CD4-positive, alpha-beta T cell treated with Interleukin-2 at 100 ng/mL for 4 hours (primary cell): ENCODE results near the gene TSPAN14.
"Not testable (repeated sequence)": the region's sequence is repeated elsewhere in the genome, so short reads cannot be mapped to it uniquely, and the experiment has no call there.

ENCODE experiments used
- DNase-seq: peaks from one replicate; pipeline ENCODE4 v3.0.0-alpha.2; 2020; ENCODE audit warnings: low spot score

Gene TSPAN14

GRCh38 chr10:80526218-80526617 is 72.1 kb downstream of the TSPAN14 start:
- peak; percentile 34 for DNase-seq

DNA sequence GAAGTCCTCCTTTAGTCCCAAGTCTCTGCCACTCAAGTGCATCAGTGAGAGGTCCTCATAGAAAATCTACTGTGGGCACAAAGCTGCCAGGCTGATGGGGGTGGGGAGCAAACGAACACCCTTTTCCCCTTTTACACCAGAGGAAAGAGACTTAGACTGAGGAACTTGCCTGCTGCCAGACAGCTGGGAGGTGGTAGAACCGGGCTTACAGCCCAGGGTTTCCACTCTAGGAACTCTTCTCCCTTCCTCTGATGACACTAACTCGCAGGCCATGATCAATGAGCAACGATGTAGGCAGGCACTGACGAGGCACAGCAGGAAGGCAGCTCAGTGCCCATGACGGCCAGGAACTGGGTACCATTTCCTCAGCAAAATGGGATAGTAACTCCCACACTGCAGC is 72.6 kb downstream of the TSPAN14 start:
- DNase-seq, result no peak

DNA sequence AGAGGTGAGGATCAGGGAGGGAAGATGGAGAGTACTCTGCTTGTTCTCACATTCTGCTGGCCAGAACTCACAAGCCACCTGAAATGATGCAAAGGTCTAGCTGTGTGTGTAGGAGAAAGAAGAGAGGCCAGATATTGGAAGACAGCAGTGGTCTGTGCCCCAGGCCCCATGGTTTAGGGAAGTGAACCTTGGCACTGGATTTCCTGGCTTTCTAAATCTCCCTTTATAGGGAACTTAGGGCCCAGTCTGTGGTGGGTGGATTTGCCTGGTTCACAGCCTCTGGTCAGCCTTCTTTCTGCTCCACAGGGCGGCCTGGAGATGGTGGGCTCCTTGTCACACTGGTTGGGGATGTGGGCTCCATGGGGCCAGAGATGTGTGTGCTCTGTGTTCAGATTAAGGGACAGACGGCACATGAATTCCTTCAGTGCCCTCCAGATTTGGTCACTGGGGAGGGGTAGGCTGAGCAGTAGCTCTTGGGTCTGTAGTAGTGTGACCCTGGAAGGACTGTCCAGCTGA is 74.1 kb downstream of the TSPAN14 start:
- no peak for DNase-seq

GRCh38 chr10:80528901-80529300 is 74.8 kb downstream of the TSPAN14 start:
- no peak for DNase-seq

DNA sequence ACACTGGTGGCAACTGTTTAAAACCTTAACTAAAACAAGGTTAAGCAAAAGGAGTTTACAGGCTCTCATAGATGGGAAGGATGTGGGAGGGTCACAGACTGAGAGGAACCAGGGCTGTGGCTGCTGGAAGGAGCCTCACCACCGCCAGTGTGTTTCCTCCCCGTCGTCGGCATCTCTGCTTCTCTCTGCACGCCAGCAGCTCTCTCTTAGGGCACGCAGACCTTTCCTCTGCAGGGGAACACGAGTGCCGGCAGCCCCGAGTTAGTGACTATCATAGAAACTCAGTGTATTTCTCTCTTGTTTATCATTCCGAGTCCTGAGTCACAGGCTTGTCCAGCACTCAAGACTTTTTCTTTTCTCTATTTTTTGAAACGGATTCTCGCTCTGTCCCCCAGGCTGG is 75.5 kb downstream of the TSPAN14 start:
- peak; percentile 40 for DNase-seq

GRCh38 chr10:80530251-80530650 is 76.1 kb downstream of the TSPAN14 start:
- DNase-seq, result peak; percentile 48

DNA sequence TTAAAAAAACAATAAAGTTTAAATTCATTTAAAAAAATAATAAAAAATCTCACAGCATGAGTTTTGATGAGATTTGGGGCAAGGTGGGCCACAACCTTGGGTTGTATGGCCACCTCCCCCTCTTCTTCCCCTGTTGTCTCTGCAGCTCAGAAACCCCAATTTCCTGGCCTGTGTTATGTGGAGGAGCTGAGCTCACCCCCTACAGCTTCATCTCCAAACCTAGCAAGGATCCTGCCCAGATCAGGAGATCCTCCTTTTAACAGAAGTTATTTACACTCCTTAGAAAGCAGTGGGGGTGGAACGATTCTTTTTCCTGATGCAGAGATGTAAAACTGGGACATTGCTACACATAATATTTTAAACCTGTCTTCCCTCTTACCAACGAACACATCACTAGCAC is 76.7 kb downstream of the TSPAN14 start:
- no peak for DNase-seq

GRCh38 chr10:80532571-80532970 is 78.5 kb downstream of the TSPAN14 start:
- no peak for DNase-seq

- not testable (repeated sequence) for DNase-seq
Measured at GRCh38 chr10:80534059-80534458, 79.9 kb downstream of the TSPAN14 start.

GRCh38 chr10:80534646-80535045 is 80.5 kb downstream of the TSPAN14 start:
- DNase-seq, result not testable (repeated sequence)

- peak; percentile 76 for DNase-seq
Measured at GRCh38 chr10:80535671-80536360, 81.7 kb downstream of the TSPAN14 start.

GRCh38 chr10:80536361-80536835 is 82.3 kb downstream of the TSPAN14 start:
- no peak for DNase-seq

- no peak for DNase-seq
Measured at GRCh38 chr10:80537086-80537735, 83.1 kb downstream of the TSPAN14 start.

DNA sequence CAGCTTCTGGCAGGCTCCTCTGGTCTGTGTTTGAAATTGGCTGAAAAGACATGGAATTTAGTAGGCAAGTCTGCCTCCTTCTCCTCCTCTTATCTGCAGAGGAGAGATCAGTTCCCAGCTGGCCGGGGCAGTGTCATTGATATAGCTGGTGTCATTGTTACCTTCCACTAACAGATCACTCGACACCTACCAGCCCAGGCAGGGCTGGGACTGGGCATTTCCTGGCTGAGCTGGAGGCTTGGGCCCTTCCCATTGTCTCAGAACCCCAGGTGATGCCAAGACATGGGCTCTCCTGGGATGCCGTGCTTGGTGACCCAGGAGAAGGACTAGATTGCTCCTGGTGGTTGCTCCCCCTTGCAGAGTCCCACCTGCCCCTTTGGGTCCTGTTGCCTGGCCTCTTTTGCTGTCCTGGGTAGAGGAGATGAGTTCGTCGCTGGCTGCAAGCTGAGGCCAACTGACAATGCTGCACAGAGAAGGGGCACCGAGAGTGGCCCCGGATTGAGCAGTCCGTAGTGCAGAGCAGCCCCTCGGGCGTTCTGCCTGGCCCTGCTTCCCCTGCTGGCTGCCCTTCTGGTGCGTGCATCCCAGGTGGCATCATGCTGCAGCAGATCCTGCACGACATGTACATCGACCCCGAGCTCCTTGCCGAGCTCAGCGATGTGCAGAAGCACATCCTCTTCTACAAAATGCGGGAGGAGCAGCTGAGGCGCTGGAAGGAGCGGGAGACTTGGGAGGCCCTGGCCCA is 83.8 kb downstream of the TSPAN14 start, which contains the start of gene SH2D4B:
Gene SH2D4B (plus strand): TSS at position 167 of the 745 bp plus-strand sequence. CDS start 430 bp downstream, at position 597.
- DNase-seq, result no peak

DNA sequence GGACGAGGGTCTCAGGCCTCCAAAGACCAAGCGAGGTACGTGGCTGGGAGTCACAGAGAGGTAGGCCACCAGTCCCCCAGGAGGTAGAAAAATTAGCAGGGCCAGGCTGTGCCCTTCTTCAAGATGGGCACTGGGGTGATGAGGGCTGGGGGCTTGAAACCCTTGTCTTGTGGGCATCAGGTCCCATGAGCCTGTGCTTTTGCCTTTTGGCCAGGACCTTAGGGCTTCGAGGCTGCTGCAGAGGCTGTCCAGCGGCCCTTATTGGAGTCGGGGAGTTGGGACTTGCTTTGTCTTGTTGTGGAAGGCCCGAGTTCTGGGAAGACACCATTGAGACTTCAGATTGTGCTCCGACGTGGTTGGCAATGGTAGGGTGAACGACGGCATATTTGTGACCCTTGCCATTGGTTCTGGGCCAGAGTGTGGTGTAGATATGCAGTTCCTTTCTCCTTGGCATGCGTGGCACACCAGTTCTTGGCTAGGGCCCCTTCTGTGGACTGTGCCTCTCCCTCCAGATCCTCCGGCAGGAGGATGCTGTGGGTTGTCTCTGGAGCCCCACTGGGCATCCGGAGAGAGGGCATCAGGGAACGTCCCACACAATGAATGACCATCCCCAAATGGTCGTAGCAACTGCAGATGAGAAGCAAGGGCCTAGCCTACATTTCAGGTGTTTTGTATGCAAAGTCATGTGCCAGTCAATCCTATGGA is 84.5 kb downstream of the TSPAN14 start:
- no peak for DNase-seq

DNA sequence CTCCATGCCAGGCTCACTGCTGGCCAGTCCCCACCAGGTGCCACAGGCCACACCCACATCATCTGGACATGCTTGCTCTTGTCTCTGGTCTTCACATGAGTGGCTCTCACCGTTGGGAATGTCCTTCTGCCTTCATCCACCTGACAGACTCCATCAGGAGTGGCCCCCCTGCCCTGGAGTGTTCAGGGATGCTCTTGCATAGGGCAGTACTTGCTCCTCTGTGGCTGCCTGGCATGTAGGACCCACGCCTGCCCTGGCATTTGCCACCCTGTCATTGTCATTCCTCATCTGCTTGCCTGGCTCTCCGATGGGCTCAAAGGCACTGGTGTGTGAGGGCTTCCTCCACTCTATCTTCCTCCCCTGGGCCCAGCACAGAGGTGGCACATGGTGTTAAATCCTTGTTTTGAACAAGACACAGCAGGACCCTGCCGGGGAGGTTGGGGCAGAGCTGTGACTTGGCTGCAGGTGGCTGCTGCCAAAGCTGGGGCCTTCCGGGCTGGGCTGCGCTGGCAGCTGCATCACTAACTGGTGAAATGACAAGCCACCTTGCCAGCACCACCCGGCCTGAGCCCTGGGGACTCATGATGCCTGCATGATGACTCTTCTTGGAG is 85.4 kb downstream of the TSPAN14 start:
- no peak for DNase-seq

GRCh38 chr10:80540136-80540535 is 86.0 kb downstream of the TSPAN14 start:
- DNase-seq, result no peak

DNA sequence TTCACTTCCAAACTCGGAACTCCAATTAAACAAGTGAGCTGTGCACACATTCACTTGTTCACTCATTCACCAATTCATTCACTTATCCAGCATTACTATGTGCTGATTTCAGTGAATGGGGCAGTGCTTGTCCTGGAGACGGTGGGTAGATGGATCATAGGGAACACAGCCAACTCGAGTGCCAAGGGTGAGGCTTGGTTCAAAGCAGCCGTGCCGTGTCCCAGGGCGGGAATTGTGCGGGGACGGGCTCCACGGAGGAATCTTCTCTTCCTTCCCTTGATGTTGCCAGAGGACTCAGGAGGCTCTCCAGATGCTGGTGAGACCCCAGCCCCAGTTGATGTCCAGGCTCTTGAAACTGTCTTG is 86.5 kb downstream of the TSPAN14 start:
- no peak for DNase-seq

- DNase-seq, result no peak
Measured at GRCh38 chr10:80540981-80541750, 87.1 kb downstream of the TSPAN14 start.

DNA sequence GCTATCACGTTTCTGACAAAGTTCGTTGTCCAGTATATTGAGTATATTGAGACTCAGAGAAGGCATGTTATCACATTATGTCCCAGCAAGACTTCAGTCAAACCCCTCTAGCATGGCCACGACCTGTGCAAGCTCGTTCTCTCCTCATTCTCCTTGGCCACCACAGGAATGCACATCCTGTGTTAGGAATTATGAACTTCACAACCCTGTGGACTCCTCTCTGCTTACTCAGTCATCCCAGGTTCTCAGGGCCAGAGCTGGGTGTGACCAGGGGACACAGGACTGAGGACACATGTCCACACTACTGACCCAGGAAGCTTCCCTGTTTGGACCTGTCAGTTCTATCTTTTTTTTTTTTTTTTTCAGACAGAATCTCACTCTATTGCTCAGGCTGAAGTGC is 87.9 kb downstream of the TSPAN14 start:
- DNase-seq, result no peak
